ENCODE results near the gene RAB30.

The RAB30 gene

DNA sequence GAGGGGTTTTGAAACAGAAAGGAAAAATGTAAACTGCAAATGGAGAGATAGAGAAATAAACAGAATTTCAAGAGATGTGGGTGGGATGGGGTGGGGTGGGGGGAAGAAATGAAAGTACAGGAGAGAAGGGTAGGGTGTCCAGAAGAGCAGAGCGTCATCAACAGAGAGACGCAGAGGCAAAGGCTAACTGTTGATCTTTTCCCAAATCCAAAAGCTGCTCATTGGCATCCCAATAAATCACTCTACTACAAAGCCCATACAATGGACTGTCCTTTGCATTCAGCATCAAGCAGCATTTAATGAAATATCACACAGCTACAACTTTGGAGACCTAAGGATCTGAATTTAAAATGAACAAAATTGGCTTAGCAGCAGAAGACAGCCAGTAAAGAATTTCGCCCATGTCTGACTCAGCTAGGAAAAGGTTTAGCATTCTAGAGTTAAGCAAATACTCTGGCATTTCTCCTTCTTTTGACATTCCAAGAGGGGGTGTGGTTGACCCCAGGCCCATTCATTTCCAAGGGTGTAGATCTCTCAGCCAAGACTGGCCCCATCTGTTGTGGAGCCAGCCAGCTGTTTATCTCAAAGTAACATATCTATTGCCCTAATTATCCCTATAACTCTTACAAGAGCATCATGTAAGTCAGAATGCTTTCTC, 1.5 kb downstream of the RAB30 start:
- peak; percentile 74 for DNase-seq

DNA sequence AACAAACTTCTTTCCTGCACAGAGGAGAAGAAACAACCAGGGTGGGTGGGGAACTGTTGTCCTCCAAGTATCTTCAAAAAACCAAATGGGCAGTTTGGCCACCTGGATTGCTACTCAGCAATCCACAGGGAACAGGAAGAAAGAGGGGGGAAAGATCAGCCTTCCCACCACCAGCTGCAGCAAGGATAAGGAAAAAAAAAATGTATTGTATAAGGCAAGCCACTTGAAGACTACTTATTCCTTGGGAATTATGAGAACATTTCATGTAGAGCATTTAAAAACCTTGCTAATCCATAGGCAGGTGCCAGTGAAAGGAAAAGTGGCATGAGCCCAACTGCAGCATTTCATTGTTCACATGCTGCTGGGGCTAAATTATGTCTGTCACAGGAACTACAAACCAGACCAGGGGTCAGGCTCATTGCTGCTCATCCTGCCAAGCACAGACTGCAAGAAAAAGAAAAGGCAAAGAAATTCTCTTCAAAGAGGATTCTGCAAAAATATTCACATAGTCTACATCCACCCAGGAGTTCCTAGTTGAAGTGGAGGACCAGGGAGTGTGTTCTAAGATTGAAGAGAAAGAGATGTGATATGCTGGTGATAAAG, 2.2 kb downstream of the RAB30 start:
- DNase-seq = peak; percentile 66

DNA sequence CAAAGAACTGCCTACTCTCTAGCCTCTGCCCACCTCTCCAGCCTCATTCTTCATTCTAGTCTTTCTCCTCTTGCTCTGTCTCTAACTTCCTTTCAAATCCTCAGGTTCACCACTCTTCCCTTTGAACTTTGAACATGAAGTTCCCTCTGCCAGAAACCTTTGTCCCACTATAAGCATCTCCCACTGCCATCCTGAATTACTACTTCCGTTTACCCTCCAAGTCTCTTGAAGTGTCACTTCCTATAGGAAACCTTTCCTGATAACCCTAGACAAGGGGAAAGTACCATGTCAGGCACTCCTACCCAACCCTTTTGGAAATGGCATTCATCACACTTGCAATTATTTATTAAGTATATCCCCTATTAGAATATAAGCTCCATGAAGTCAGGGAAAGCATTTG, 3.1 kb downstream of the RAB30 start:
- no peak for DNase-seq

DNA sequence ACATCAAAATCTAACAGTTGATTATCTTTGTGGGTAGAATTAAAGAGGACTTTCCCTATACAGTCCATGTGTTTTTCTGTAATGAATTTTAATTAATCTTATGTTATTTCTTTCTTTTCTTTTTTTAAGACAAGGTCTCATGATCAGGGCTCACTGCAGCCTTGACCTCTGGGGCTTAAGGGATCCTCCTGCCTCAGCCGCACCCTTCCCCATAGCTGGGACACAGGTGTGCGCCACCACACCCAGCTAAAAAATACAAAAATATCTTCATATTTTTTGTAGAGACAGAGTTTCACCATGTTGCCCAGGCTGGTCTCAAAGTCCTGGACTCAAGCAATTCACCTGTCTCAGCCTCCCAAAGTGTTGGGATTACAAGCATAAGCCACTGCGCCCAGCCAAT, 7.7 kb downstream of the RAB30 start:
- no peak for DNase-seq

GRCh38 chr11:83063073-83063754, 8.5 kb downstream of the RAB30 start:
- DNase-seq = no peak

DNA sequence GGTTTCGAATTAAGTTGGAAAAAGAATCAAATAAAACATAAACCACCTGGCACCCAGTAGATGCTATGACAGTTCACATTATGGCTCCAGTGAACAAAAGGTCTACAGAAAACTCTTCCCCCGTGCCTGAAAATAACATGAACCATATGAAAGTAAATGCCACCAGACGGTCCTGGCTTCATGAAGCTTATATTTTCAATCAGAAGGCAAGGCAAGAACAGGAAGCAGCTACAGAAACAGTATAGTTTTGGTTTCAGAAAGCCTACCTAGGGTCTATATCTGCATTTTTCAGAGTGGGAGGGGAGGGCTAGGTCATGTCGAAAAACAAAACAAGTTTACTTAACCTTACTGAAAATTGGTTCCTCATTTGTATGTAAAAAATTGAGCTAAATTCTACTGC, 9.8 kb downstream of the RAB30 start:
- DNase-seq = peak; percentile 70

DNA sequence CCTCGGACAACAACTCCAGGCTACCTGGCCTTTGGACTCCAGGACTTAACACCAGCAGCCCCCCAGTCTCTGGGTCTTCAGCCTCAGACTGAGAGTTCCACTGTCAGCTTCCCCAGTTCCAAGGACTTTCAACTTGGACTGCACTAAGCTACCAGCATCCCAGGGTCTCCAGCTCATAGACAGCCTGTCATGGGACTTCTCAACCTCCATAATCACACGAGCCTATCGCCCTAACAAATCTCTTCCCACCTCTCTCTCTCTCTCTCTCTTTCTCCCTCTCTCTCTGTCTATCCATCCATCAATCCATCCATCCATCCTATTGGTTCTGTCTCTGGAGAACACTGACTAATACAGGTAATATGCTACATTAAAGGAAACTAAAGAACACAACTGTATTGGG, 10.7 kb downstream of the RAB30 start:
- DNase-seq = no peak

GRCh38 chr11:83057721-83058120, 14.0 kb downstream of the RAB30 start:
- DNase-seq = no peak

DNA sequence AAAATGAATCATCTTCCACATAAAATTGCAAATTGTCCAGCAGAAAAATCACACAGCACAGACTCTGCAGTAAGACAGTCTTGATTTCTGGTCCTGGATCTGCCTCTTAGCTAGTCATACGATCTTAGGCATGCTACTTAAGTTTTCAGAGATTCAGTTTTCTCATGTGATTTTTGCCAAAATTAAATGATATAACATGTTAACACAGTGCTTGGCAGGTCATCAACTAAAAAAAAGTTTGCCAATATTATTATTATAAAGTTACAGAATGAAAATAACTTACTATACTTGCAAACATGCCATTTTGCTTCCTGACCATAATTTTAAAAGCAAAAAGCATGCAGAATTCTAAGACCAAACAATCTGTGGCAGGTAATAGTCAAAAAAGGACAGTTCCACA, 15.1 kb downstream of the RAB30 start:
- no peak for DNase-seq

DNA sequence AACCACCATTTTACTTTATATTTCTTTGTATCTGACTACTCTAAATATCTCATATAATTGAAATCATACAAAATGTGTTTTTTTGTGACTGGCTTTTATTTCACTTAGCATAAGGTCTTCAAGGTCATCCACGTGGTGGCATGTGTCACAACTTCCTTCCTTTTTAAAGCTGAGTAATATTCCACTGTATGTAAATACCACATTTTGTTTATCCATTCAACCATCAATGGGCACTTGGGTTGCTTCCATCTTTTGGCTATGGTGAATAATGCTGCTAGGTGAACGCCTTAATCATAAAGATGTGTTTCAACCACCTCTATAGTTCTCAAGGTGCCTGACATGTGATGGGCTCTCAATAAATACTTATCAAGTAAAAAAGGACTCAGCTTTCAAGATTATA, 15.5 kb downstream of the RAB30 start:
- no peak for DNase-seq

GRCh38 chr11:83054904-83055380, 16.8 kb downstream of the RAB30 start:
- DNase-seq = no peak

DNA sequence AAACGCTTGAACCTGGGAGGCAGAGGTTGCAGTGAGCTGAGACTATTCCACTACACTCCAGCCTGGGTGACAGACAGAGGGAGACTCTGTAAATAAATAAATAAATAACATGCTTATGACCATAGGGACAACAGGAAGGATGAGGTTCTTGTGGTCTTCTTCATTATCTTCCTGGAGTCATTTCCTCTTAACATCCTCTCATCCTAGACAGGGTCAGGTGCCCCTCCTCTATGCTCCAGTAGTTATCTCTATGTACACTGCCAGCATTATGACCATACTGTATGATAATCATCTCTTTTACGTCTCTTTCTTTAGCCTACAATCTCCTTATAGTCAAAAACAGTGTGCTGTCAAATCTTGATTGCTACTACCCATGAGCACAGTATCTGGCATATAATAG, 17.7 kb downstream of the RAB30 start:
- peak; percentile 84 for DNase-seq

GRCh38 chr11:83051760-83052671, 19.7 kb downstream of the RAB30 start:
- DNase-seq = no peak

GRCh38 chr11:83047515-83048225, 24.0 kb downstream of the RAB30 start:
- no peak for DNase-seq

GRCh38 chr11:83046621-83047172, 25.0 kb downstream of the RAB30 start:
- DNase-seq = no peak

GRCh38 chr11:83044958-83045712, 26.6 kb downstream of the RAB30 start:
- no peak for DNase-seq

GRCh38 chr11:83042964-83043711, 28.6 kb downstream of the RAB30 start:
- peak; percentile 54 for DNase-seq

DNA sequence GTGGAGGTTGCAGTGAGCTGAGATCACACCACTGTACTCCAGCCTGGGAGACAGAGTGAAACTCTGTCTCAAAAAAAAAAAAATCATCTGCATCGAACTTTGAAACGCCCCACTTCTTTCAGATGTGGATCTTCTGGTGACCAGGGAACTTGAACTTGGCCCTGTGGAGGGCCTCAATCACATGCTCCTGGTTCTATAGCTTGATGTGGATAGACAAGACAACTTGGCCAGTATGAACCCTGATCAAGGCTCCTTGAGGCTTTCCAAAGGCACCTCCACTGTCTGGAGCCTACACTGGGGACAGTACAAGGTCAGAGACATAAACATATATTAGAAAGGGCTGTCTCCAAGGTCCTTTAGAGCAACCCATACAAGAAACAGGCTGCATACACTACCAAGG, 30.6 kb downstream of the RAB30 start:
- no peak for DNase-seq

DNA sequence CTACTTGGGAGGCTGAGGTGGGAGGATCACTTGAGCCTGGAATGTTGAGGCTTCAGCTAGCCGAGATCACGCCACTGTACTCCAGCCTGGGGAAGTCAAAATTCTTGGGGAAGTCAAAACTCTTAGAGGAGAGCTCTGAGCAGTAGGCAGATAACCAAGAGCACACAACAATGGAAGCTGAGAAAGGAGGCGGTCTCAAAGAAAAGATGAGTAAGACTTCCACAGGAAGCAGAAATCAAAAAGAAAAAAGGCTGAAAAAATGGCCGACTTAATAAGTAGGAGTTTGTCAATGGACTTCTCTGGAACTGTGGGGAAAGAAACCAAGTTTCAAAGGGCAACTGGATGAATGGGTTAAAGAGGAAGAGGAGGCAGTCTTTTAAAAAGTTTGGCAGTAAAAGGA, 32.1 kb downstream of the RAB30 start:
- no peak for DNase-seq

- DNase-seq = no peak
Observed at GRCh38 chr11:83037877-83038276, 33.8 kb downstream of the RAB30 start.

GRCh38 chr11:83036701-83037100, 35.0 kb downstream of the RAB30 start:
- DNase-seq = no peak
